Jurkat, Clone E6-1 (cell line): ENCODE measurements around the gene MYH11.

ENCODE experiments used
- DNase-seq: peaks from one replicate; pipeline ENCODE4 v3.0.0-alpha.2; 2011; ENCODE audit warnings: low read depth, low spot score
- H3K4me3 ChIP-seq: 2 replicates; pipeline ENCODE4 v1.5.1; 2011; ENCODE audit warnings: mild to moderate bottlenecking, low read length, control low read depth, moderate library complexity

The MYH11 gene

DNA sequence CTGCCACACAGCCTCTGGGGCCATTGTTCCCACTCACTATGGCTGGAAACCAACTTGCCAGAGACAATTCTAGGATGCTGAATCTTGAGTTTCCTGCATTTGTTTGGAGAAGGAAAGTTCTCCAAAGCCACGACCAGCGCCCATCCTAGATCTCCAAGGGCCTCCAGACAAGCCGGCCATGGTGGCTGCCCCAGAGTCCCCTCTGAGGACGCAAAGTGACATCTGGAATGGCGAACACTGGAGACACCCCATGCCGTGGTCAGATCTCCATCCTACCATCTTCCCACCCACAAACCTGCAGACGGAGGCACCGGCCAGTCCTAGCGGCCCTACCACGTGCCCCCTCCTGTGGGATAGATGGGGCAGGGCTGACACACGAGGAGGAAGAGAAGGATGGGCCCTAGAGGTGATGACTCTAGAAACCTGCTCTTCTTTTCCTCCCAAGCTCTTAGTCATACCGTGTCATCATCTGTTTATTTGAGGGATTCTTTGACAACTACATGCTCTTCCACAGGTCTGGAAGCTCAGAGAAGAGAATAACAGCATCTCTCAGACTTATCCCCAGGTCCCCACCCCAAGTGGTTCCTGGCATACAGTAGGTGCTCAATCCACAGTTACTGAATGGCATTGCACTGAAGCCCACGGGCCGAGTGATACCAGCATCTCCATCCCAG lies 71.3 kb downstream of the MYH11 start:
- H3K4me3 ChIP-seq = no peak overlapping the region
- DNase-seq = no peak

DNA sequence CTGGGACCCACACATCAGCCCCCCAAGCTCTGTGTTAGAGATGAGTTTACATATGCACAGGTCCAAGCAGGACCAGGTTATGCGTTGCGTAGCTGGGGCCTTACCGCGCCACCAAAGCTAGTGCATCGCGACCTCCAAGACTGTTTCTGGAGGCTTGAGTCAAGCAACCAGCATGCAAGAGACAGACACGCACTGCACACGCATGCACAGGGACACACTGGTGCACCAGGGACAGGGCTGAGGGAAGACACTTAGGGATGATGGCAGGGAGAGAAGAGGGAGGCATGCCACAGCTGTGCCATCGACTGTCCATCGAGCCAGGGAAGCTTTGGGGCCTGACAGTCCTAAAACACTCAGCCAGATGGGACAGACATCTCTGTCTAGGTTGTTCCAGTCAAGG lies 72.8 kb downstream of the MYH11 start:
- no peak for DNase-seq
- no peak overlapping the region for H3K4me3 ChIP-seq

DNA sequence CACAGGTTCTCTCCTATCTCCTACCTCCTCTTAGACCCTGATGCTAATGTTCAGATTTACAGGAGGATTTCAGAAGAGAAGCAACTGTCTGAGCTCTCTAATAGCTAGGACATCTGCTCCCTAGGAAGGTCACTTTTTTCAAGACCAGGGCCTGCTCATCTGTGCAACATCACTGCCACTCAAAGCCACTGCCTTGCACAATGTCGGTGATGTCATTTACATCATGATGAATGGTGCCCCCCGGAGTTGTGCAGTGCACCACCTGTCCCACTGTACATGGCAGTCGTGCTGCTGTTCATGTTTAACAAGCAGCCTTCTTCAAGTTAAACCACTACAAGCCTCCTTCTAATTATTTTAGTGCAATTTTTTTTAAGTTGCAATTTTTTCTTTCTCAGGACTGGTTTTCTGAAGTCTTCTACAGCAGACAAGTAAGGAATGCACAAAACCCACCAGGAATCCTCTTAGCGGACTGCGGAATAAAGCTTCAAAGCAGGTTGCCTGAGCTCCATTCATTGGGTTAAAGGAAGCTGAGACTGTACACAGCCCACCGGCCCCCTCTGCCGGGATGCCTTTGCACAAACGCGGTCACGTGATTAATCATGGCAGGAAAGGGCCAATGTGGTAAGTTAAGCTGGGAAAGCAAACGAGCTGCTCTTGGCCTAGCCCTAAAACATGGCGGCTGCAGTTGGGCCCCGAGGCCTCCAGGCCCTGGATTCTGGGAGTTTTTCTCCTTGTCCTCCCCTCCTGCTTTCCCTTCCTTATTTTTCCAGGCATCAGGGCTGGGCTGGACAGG lies 74.1 kb downstream of the MYH11 start:
- no peak overlapping the region for H3K4me3 ChIP-seq
- no peak for DNase-seq

DNA sequence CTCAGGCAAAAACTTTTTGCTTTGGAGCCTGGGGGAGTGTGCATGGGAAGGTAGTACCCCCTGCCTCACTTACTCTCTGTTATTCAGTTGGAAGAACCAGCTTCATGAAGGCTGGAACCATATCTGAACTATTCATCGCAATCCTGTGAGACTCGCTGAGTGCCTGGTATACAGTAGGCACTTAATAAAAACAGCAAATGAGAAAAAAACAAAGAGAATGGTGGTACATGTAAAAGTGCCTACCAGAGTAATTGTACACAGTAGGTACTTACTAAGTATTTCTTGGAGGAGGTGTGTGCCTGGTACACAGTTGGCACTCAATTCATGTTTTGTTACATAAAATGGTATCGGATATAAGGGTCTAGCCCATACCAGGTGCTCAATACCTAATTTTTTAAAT lies 75.2 kb downstream of the MYH11 start:
- no peak for DNase-seq

DNA sequence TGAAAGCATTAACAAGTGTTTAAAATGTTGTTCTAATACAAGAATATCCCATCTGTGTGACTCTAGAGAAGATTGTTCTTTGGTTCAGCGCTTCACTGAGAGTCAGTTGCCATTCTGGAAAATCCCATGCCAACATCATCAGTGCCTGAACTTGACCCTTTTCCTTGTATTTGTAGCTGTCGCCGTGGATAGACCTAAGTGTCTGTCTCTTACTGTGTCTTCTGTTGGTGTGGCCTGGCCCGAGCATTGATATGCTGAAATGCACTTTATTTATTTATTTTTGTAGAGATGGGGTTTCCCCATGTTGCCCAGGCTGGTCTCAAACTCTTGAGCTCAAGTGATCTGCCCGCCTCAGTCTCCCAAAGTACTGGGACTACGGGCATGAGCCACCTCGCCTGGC lies 76.0 kb downstream of the MYH11 start:
- H3K4me3 ChIP-seq = no peak overlapping the region
- no peak for DNase-seq

More for the DNA sequence above, 75.2 kb downstream of the MYH11 start:
- H3K4me3 ChIP-seq = no peak overlapping the region

DNA sequence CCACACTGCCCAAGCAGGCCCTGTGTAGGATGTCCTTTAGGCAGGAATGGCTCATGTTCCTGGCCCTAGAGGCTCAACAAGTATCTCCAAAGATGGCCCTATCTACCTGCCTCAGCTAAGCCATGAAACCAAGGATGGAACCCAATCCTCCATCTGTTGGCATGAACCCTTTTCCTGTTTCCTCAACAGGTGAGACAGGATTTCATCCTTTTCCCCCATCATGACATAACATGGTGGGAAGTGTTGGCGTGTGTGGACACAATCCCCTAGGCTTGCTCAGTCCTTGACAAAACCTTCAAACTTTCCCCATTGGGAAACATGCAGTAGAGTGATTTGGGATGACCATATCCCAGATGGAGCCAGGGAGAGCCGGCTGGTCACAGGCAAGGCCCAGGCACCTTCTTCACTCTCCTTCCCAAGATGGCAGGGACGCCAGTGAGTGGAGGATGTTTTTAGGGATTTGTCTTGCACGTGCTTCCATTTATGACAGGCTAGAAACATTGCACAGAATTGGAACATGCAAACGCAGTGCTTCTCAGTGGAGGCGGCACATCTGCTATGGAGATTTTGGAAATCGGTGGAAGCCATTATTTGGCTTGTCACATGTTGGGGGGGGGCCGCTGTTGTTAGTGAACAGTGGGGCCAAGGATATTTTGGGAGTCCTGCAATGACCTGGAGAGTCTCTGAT lies 77.0 kb downstream of the MYH11 start:
- no peak for DNase-seq
- H3K4me3 ChIP-seq = no peak overlapping the region

DNA sequence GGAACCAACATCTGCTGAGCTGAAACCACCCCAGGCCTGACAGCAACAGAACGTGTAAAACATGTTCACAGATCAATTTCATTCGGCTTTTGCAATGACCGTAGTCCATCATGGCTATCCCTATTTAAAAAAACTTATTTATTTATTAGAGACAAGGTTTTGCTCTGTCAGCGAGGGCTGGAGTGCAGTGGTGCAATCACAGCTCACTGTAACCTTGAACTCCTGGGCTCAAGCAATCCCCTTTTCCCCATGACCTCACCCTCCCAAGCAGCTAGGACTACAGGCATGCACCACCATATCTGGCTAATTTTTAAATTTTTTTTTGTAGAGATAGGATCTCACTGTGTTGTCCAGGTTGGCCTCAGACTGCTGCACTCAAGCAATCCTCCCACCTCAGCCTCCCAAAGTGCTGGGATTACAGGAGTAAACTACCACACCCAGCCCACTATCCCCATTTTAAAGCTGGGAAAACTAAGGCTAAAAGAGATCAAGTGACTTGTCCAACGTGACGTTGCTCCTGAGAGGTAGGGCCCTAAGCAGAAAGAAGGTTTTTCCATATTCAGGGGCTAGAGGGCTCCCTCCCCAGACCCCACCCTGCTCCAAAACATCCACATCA lies 77.7 kb downstream of the MYH11 start:
- DNase-seq = no peak
- no peak overlapping the region for H3K4me3 ChIP-seq

DNA sequence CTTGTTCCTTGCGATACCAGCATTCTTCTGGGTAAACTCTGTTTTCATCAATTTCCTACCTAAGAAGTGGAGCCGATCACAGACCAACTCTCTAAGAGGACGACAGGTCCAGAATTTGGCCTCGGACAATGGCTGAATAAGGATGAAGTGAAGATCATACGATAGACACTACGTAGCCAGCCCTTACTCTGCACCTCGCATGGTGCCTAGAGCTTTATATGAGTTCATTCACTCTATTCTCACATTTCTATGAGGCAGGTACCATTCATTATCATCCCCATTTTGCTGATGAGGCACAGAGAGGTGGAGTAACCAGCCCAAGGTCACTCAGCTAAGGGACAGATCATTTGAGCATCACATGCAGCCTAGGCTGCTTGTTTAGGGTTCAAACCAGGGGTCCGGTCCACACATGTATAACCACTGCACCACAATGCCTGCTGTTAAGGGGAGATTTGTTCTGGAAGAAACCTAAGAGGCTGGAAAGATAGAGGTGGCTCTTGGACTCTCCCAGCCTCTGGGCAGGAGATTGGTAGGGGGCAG lies 78.6 kb downstream of the MYH11 start:
- no peak for DNase-seq
- H3K4me3 ChIP-seq = no peak overlapping the region

DNA sequence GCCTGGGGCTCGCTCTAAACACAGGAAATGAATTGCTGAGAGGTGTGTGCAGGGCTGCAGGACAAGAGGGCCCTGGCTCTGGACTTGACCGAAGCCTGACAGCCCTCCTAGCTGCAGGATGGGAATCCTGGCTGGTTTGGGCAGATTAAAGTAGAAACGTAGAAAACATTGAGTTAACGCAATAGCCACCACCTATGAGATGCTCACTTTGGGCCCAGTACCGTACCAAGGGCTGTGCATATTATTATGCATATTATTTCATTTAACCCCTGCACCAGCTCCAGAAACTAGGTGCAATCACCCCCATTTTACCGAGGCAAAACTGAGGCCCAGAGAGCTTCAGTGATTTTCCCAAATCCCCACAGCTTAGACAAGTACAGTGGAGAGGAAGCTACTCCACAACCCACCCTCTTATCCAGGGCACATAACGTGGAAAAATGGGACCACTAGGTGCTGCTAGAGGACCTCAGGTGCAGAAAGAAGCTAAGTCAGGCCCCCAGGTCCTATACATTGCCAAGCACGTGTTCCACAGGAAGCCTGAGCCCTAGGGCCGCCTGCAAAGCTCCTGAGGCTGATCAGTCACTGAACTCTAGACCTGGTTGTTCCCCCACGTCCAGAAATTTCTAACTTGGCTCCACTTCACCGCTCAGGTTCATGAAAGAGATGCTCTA lies 79.2 kb downstream of the MYH11 start:
- DNase-seq = peak; percentile 61
- H3K4me3 ChIP-seq = no peak overlapping the region

DNA sequence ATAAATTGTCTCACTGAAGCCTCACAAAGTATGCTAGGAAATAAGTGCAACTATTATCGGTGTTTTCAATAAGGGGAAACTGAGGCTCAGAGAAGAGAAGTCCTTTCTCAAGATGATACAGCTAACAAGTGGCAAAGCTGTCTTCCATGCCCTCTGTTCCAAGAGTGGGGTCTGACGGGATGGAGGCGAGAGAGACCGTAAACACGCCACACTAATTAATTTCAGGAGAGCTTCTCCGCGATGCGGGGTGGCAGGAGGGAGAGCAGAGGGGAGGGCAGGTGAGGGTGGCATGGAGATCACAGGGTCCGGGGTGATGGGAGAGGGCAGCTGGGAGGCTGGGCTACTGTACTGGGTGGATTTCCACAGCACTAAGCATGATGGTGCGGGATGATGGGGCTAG lies 80.3 kb downstream of the MYH11 start:
- DNase-seq = no peak
- no peak overlapping the region for H3K4me3 ChIP-seq

DNA sequence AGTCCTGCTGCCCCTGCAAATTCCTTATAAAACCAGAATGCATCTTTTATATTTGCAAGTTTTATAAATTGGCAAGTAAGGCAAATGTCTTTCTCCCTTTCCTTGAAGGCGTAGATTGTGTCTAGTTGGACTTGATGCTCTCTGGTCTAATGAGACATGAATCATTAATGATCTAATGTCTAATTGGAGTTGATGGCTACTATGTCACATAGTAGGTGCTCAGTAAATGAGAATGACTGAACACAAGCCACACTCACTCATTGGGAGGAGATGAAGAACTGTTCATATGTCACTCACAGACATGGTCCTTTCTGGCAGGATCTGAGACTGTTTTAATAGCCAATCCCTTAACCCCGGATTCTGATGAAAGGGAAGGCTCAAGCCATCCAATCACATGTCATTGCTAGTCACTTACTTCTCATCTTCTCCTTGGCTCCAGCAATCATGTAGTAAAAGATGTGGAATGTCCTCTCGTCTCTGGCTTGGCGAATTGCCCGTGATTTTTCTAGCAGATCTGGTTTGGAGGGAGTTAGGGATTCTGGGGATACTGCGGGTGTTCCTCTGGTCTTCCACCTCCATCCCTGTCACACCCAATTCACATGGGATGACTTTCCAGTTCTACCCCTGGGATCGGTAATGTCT lies 81.0 kb downstream of the MYH11 start:
- no peak overlapping the region for H3K4me3 ChIP-seq
- no peak for DNase-seq

DNA sequence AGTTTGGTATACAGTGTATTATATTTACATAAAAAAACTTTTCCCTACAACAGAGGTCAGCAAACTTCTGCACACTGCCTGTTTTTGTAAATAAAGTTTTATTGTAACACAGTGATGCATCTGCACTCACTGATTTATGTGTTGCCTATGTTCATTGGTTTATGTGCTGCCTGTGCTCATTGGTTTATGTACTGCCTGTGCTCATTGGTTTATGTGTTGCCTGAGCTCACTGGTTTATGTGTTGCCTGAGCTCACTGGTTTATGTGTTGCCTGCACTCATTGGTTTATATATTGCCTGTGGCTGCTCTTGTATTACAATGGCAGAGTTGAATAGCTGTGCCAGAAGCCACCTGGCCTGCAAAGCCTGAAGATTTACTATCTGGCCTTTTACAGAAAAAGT lies 81.6 kb downstream of the MYH11 start:
- no peak overlapping the region for H3K4me3 ChIP-seq
- peak; percentile 65 for DNase-seq

DNA sequence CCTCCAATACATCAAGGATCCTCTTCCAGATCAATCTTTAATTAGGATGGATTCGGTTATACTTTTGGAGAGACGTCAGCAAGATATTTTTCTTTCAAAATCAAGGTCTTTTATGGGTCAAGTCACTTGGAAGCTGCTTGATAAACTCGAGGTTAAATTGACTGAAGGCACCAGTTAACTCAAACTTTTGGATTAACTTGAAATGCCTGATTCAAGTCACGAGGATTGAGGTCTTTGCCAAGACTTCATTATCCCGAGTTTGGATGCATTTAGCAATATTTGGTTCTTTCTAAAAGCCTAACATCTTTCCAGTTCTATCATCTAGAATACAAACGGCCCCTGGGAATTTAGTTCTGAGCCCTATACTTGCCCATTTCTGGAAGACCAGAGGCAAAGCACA lies 82.9 kb downstream of the MYH11 start:
- H3K4me3 ChIP-seq = no peak overlapping the region
- DNase-seq = no peak

DNA sequence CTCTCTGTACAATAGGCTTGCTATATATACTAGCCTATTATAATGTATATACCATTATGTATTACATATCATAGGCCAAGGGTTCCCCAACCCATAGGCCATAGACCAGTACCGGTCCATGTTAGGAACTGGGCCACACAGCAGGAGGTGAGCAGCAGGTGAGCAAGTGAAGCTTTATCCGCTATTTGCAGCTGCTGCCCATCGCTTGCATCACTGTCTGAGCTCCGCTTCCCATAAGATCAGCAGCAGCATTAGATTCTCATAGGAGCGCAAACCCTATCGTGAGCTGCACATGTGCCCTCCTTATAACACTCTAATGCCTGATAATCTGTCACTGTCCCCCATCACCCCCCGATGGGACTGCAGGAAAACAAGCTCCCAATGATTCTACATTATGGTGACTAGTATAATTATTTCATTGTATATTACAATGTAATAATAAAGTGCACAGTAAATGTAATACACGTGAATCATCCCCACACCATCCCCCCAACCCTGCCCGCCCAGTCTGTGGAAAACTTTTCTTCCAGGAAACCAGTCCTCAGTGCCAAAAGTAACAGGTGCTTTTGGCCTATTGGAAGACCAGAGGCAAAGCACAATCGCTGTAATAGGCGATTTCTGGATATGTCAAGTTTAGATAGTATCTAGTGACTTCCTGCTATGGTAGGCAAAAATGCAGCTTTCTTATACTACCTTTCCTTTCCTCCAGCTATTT lies 84.1 kb downstream of the MYH11 start:
- H3K4me3 ChIP-seq = no peak overlapping the region
- no peak for DNase-seq

DNA sequence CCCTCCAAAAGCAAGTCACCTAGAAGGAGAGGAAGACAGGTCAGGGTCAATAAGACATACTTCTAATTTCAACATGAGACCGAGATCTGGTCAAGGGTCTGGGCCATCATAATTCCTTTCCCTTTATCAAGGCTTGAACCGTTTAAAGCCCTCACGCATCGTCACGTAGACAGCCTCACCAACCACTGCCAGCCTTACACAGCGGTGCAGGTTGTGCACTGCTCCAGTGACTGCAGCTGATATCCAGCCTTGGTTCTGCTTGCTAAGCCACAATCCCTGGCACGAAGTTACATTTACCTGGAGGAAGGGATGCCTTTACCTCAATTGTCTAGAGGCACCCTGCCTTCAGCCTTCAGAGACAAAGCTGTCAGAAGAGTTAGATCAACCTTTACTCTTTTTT lies 85.1 kb downstream of the MYH11 start:
- DNase-seq = no peak
- H3K4me3 ChIP-seq = no peak overlapping the region

DNA sequence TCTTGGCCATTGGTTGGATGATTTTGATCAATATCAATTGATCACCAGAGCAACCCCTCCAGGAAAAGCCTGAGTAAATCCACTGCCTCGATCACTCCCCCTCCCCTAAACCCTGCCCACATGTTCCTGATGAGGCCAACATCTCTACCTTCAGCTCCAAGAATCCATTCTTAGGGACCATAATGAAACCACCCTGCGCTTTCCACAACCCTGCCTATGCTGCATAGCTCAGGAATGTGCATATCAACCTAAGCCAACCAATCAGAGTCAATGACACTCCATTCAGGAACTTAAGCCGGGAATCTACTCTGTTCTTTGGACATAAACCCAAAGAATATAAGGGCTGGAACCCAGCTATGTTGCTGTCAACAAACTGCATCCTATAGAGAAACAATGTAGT lies 86.3 kb downstream of the MYH11 start:
- DNase-seq = no peak
- no peak overlapping the region for H3K4me3 ChIP-seq

DNA sequence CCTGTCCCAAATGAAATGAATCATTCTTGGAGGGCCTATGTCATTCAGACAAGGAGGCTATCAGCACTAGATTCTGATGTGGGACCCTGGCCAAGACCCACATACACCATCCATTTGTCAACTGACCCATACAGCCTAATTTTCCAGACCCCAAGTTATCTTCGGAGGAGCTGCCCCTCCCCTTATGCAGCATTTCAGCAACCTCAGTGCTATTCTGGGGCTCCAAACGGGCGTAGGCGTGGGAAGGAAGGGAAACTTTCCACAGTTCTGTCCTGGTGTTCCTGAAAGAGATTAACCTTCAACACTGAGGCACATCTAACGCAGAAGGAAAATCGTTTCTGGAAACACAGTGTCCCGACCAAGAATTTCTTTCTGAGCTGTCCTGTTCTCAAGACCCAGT lies 86.7 kb downstream of the MYH11 start:
- no peak overlapping the region for H3K4me3 ChIP-seq
- no peak for DNase-seq

DNA sequence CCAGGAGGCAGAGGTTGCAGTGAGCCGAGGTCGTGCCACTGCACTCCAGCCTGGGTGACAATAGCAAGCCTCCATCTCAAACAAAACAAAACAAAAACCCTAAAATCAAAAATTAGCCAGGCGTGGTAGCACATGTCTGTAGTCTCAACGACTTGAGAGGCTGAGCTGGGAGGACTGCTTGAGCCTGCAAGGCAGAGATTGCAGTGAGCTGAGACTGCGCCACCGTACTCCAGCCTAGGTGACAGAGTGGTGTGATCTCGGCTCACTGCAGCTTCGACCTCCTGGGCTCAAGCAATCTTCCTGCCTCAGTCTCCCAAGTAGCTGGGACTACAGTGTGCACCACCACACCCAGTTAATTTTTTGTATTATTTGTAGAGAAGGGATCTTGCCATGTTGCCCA lies 87.6 kb downstream of the MYH11 start:
- no peak for DNase-seq
- H3K4me3 ChIP-seq = no peak overlapping the region
